WERI-Rb-1 (cell line): ENCODE results near the gene ABCD1.
"Not testable (repeated sequence)": the region's sequence is repeated elsewhere in the genome, so short reads cannot be mapped to it uniquely, and the experiment has no call there.

Experiments used
- DNase-seq: peaks from one replicate; pipeline ENCODE4 v3.0.0-alpha.2; 2020
- H3K27ac ChIP-seq: fragments of 250-450 bp; sonication (Bioruptor Pico); 2 replicates; pipeline ENCODE4 v1.5.1; 2020; ENCODE audit warnings: mild to moderate bottlenecking, moderate library complexity
- H3K27me3 ChIP-seq: fragments of 250-450 bp; sonication (Bioruptor Pico); 2 replicates; pipeline ENCODE4 v1.5.1; 2021; ENCODE audit warnings: mild to moderate bottlenecking, low read depth, moderate library complexity; ENCODE audit not compliant: insufficient read depth, severe bottlenecking
- H3K36me3 ChIP-seq: fragments of 250-450 bp; sonication (Bioruptor Pico); 2 replicates; pipeline ENCODE4 v1.5.1; 2020; ENCODE audit warnings: mild to moderate bottlenecking, moderate library complexity
- H3K4me3 ChIP-seq: 2 replicates; pipeline ENCODE4 v1.5.1; 2011; ENCODE audit warnings: low read depth, mild to moderate bottlenecking, control low read depth, low read length
- H3K9me3 ChIP-seq: fragments of 250-450 bp; sonication (Bioruptor Pico); 2 replicates; pipeline ENCODE4 v1.5.1; 2021; ENCODE audit warnings: mild to moderate bottlenecking, moderate library complexity; ENCODE audit not compliant: severe bottlenecking
- TF ChIP-seq, protein P1 (sequence below): IDR thresholded peaks from 2 replicates; pipeline ENCODE4 v1.5.1; 2011; ENCODE audit warnings: low read depth, mild to moderate bottlenecking, control low read depth, inconsistent platforms, low read length

ABCD1 gene

DNA sequence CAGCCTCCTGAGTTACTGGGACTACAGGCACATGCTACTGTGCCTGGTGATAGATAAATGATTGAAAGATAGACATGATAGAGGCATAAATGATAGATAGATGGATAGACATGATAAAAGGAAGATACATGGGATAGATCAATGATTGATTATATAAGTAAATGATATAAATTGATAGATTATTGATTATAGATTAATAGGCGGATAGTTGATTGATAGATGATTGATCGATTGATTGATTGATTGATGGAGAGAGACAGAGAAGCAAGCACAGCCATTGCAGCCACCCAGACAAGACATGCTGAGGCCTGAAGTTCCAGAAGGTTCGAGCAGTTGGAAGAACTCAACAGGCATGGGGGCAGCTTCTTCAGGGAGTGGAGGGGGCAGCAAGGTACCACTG, 21.7 kb downstream of the ABCD1 start:
- Histone ChIP-seq H3K4me3 (no peak overlapping the region), H3K27ac (no peak overlapping the region), H3K27me3 (no peaks in the 10 kb centered on the region), H3K36me3 (no peaks in the 10 kb centered on the region), H3K9me3 (no peaks in the 10 kb centered on the region)
- TF ChIP-seq, protein P1, sequence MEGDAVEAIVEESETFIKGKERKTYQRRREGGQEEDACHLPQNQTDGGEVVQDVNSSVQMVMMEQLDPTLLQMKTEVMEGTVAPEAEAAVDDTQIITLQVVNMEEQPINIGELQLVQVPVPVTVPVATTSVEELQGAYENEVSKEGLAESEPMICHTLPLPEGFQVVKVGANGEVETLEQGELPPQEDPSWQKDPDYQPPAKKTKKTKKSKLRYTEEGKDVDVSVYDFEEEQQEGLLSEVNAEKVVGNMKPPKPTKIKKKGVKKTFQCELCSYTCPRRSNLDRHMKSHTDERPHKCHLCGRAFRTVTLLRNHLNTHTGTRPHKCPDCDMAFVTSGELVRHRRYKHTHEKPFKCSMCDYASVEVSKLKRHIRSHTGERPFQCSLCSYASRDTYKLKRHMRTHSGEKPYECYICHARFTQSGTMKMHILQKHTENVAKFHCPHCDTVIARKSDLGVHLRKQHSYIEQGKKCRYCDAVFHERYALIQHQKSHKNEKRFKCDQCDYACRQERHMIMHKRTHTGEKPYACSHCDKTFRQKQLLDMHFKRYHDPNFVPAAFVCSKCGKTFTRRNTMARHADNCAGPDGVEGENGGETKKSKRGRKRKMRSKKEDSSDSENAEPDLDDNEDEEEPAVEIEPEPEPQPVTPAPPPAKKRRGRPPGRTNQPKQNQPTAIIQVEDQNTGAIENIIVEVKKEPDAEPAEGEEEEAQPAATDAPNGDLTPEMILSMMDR: no peak
- DNase-seq: no peak

- not testable (repeated sequence) for H3K27ac ChIP-seq, H3K27me3 ChIP-seq, H3K9me3 ChIP-seq, H3K36me3 ChIP-seq, DNase-seq, H3K4me3 ChIP-seq
Measured at GRCh38 chrX:153746991-153747390, 22.3 kb downstream of the ABCD1 start.

GRCh38 chrX:153749017-153749416, 24.4 kb downstream of the ABCD1 start:
- DNase-seq, H3K27ac ChIP-seq, H3K9me3 ChIP-seq, H3K4me3 ChIP-seq, H3K27me3 ChIP-seq, H3K36me3 ChIP-seq: not testable (repeated sequence)

DNA sequence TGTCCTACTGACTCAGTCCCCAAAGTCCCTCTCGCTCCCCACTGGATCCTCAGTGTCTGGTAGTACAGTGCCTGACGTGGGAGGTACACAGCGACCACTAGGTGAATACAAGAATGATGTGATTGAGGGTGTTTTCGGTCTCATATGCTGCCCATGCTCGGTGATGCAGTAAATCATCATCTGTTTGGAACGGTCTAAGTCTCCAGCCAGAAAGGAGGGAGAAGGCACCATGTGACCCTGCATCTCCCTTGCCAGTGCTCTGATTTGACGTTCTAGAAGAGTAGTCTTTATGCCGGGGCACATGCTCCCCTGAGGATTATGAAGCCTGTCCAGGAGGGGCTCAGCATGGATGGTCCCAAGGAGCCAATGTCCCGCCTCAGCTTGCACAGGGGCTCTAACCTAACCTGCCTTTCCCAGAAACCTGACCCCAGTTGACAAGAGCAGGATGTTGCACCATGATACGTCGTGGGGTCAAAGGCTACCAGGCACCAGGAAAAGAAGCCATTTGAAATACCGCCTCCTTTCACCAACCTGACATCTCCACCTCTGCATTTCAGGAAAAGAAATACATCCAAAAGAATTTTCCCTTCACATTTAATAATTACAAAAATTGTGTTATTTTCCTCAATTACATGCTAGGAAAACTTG, 25.6 kb downstream of the ABCD1 start:
- Histone ChIP-seq H3K36me3 (no peaks in the 10 kb centered on the region), H3K27ac (no peak overlapping the region), H3K4me3 (no peak overlapping the region), H3K27me3 (no peaks in the 10 kb centered on the region), H3K9me3 (no peaks in the 10 kb centered on the region)
- peak; percentile 11 for DNase-seq
- TF ChIP-seq, protein P1: no peak

GRCh38 chrX:153755136-153755535, 30.5 kb downstream of the ABCD1 start:
- H3K9me3 ChIP-seq: peaks cover 9% of the 10 kb centered on the region
- TF ChIP-seq, protein P1: no peak
- H3K27me3 ChIP-seq: no peaks in the 10 kb centered on the region
- DNase-seq: no peak
- H3K27ac ChIP-seq: no peak overlapping the region
- H3K36me3 ChIP-seq: no peaks in the 10 kb centered on the region
- H3K4me3 ChIP-seq: no peak overlapping the region

DNA sequence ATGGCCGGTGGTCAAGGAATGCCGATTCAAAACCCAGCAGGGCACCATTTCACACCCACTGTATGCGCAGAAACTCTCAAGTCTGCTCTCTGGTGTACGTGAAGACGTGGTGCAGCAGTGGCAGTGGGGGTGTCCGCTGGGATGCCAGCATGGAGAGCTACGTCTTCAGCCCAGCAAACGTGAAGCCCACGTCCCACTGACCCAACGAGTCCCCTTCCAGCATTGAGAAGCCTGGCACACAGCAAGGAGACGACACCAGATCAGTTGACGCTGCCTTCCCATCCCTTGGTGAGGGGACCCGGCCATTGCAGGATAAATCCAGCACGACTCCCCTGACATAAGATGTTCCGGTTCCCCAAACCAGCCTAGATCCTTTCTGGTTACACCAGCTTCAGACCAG, 37.2 kb downstream of the ABCD1 start:
- Histone ChIP-seq H3K36me3 (no peaks in the 10 kb centered on the region), H3K27me3 (peaks cover 29% of the 10 kb centered on the region), H3K27ac (no peak overlapping the region), H3K9me3 (peaks cover 2% of the 10 kb centered on the region), H3K4me3 (no peak overlapping the region)
- TF ChIP-seq, protein P1: no peak
- DNase-seq: peak; percentile 27

DNA sequence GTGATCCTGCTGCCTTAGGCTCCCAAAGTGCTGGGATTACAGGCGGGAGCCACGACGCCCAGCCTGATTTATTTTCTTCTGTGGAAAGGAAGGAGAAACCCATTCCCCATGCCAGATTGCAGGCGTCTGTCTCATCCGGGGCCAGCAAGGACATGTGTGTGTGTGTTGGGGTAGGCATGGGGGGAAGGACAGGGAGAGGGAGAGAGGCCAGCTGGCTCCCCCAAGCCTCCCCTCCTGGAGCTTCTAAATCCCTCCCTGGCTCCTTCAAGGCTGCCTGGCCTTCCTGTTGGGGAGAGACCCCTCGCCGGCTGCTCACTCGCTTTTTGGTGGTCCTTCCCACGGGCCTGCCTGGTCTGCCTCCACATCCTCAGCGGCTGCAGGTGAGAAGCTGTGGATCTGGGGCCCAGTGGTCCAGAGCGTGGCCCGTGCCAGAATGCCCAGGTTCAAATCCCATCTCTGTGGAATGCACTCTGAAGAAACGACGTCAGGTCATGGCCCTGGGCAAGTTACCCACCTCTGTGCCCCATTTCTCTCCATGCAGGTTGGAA, 38.0 kb downstream of the ABCD1 start:
- Histone ChIP-seq H3K36me3 (no peaks in the 10 kb centered on the region), H3K4me3 (no peak overlapping the region), H3K27me3 (peaks cover 34% of the 10 kb centered on the region), H3K9me3 (peaks cover 2% of the 10 kb centered on the region), H3K27ac (no peak overlapping the region)
- TF ChIP-seq, protein P1: no peak
- peak; percentile 43 for DNase-seq
